ENCODE measurements around the gene N4BP2L1. TPM values are rescaled to one million over a fixed set of nuclear protein-coding genes. Genes with fewer than 3 reads are reported as not detected.

The N4BP2L1 gene
- polyA plus RNA-seq, 2 of the 4 experiments (the other 2 are of a cell fraction): 0.41 to 0.85 TPM

GRCh38 chr13:32446773-32447465 is 19.0 kb upstream of the N4BP2L1 start:
- WGBS (ENCODE audit: missing lambda C conversion rate): 57% methylated on average over 2 of the region's 2 CpGs
- no peak for DNase-seq (ENCODE audit: low read depth in 1 of 2, low spot score in 1 of 2)
- Histone ChIP-seq H3K4me3 (no peak overlapping the region), H3K27ac (no peak overlapping the region), H3K9me3 (peaks cover 4% of the 10 kb centered on the region; the same call in 2 of the 3 replicates), H3K4me1 (no peaks in the 10 kb centered on the region), H3K4me2 (no peak overlapping the region)
- ATAC-seq: no peak
- no peak for TF ChIP-seq MYC (IDR thresholded peaks at IDR 0.05; ENCODE audit: borderline replicate concordance, low read length)
- ChIA-PET POLR2A (no interaction called here), CTCF (no interaction called here)
- no peak for FAIRE-seq

DNA sequence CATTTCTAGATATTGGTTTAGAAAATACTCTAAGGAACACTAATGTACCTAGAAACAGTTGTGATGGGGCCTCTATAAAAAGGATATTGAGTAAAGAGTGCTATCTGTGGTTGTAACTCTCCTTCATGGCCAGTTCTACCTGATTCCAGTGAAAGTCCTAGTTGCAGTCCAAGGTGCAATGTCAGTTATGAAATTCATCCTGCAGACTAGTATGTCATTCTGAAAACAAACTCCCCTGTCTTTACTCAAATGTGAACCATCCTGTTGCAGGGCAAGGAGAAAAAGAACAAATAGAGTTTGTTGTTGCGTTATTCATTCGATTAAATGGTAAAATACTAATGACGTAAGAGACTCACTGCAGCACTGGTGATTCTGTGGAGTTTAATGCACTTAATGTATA is 18.3 kb upstream of the N4BP2L1 start:
- TF ChIP-seq CBX8 (IDR thresholded peaks at IDR 0.05) (no peak), MAFK (IDR thresholded peaks at IDR 0.05; ENCODE audit: partially characterized antibody) (no peak), JUNB (IDR thresholded peaks at IDR 0.05) (no peak), PHF8 (IDR thresholded peaks at IDR 0.05; ENCODE audit: borderline replicate concordance, low read depth) (no peak), RNF2 (IDR thresholded peaks at IDR 0.05; ENCODE audit: borderline replicate concordance, low read depth) (no peak), CTCF (IDR thresholded peaks at IDR 0.05) (no peak), CHD2 (IDR thresholded peaks at IDR 0.05; ENCODE audit: low read length, partially characterized antibody) (no peak), CEBPB (IDR thresholded peaks at IDR 0.05) (no peak), TFCP2L1 (CRISPR knock-in tag; IDR thresholded peaks at IDR 0.05) (no peak), ELK1 (IDR thresholded peaks at IDR 0.05; ENCODE audit: low read depth, low read length) (no peak), NPAS2 (CRISPR knock-in tag; IDR thresholded peaks at IDR 0.05; ENCODE audit: borderline replicate concordance) (no peak)
- TF ChIP-seq, protein P1, sequence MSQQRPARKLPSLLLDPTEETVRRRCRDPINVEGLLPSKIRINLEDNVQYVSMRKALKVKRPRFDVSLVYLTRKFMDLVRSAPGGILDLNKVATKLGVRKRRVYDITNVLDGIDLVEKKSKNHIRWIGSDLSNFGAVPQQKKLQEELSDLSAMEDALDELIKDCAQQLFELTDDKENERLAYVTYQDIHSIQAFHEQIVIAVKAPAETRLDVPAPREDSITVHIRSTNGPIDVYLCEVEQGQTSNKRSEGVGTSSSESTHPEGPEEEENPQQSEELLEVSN (IDR thresholded peaks at IDR 0.05; ENCODE audit: borderline replicate concordance, low read depth): no peak
- no peaks in the 10 kb centered on the region for H3K9me3 ChIP-seq
- 95% methylated on average over 3 of the region's 3 CpGs for WGBS (ENCODE audit: missing lambda C conversion rate)
- FAIRE-seq (no peak), ATAC-seq (no peak), DNase-seq (ENCODE audit: low read depth in 1 of 2, low spot score in 1 of 2) (no peak)
- no peak overlapping the region for H3K4me2 ChIP-seq
- H3K4me1 ChIP-seq: no peaks in the 10 kb centered on the region
- no peak overlapping the region for H3K4me3 ChIP-seq
- POLR2A ChIA-PET: no interaction called here
- no peak overlapping the region for H3K27ac ChIP-seq
- CTCF ChIA-PET: no interaction called here

- ChIA-PET CTCF (no interaction called here), POLR2A (no interaction called here)
- Histone ChIP-seq H3K4me1 (no peaks in the 10 kb centered on the region), H3K4me3 (no peak overlapping the region), H3K9me3 (no peaks in the 10 kb centered on the region), H3K4me2 (no peak overlapping the region), H3K27ac (no peak overlapping the region)
- 98% methylated on average over 2 of the region's 2 CpGs for WGBS (ENCODE audit: missing lambda C conversion rate)
- FAIRE-seq (no peak), ATAC-seq (no peak), DNase-seq (ENCODE audit: low read depth in 1 of 2, low spot score in 1 of 2) (no peak)
- TF ChIP-seq, protein P2, sequence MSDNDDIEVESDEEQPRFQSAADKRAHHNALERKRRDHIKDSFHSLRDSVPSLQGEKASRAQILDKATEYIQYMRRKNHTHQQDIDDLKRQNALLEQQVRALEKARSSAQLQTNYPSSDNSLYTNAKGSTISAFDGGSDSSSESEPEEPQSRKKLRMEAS (IDR thresholded peaks at IDR 0.05): no peak
- no peak for TF ChIP-seq HOXB5 (CRISPR knock-in tag; IDR thresholded peaks at IDR 0.05)
- no peak for TF ChIP-seq RAD21 (conservative IDR thresholded peaks at IDR 0.05 in 1 of 2, IDR thresholded peaks at IDR 0.05 in 1 of 2)
- TF ChIP-seq, protein P3, sequence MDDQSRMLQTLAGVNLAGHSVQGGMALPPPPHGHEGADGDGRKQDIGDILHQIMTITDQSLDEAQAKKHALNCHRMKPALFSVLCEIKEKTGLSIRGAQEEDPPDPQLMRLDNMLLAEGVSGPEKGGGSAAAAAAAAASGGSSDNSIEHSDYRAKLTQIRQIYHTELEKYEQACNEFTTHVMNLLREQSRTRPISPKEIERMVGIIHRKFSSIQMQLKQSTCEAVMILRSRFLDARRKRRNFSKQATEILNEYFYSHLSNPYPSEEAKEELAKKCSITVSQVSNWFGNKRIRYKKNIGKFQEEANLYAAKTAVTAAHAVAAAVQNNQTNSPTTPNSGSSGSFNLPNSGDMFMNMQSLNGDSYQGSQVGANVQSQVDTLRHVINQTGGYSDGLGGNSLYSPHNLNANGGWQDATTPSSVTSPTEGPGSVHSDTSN (IDR thresholded peaks at IDR 0.05): no peak
- no peak for TF ChIP-seq HMGXB4 (CRISPR knock-in tag; IDR thresholded peaks at IDR 0.05; ENCODE audit: borderline replicate concordance)
- TF ChIP-seq ESRRA (IDR thresholded peaks at IDR 0.05; ENCODE audit: borderline replicate concordance, low read length): no peak
- no peak for TF ChIP-seq FOSL2 (IDR thresholded peaks at IDR 0.05)
- TF ChIP-seq FOSL2 (CRISPR knock-in tag; IDR thresholded peaks at IDR 0.05): no peak
- no peak for TF ChIP-seq NPAS2 (CRISPR knock-in tag; IDR thresholded peaks at IDR 0.05; ENCODE audit: borderline replicate concordance)
- no peak for TF ChIP-seq FOXS1 (CRISPR knock-in tag; IDR thresholded peaks at IDR 0.05)
- no peak for TF ChIP-seq RFX5 (IDR thresholded peaks at IDR 0.05)
- no peak for TF ChIP-seq POLR2AphosphoS2 (conservative IDR thresholded peaks at IDR 0.05; ENCODE audit: low read length)
- TF ChIP-seq CTCF (IDR thresholded peaks at IDR 0.05): no peak
Measured at GRCh38 chr13:32445461-32445860, 17.5 kb upstream of the N4BP2L1 start.

Measured in A549 (cell line).